GM12874 (cell line): Measurements from ENCODE around the gene MRM3.

ENCODE experiments used
- CTCF ChIP-seq: IDR thresholded peaks from 2 replicates; pipeline ENCODE4 v1.5.1; 2011; ENCODE audit warnings: low read depth, mild to moderate bottlenecking, control low read depth, low read length, moderate library complexity; ENCODE audit not compliant: insufficient read depth

MRM3 gene

GRCh38 chr17:773467-774312, 8.5 kb upstream of the MRM3 start:
- TF ChIP-seq CTCF: no peak

GRCh38 chr17:774313-774584, 7.9 kb upstream of the MRM3 start:
- no peak for TF ChIP-seq CTCF

GRCh38 chr17:778096-778495, 4.1 kb upstream of the MRM3 start:
- no peak for TF ChIP-seq CTCF

GRCh38 chr17:784143-784542, 2.0 kb downstream of the MRM3 start:
- no peak for TF ChIP-seq CTCF

GRCh38 chr17:787641-788221, 5.6 kb downstream of the MRM3 start:
- TF ChIP-seq CTCF: no peak

- TF ChIP-seq CTCF: no peak
These were observed 6.4 kb downstream of the MRM3 start for GRCh38 chr17:788551-788950.

GRCh38 chr17:789160-789840, 7.1 kb downstream of the MRM3 start:
- TF ChIP-seq CTCF: no peak
